Activated naive CD8-positive, alpha-beta T cell treated with anti-CD3 and anti-CD28 coated beads, Interleukin-2, amount 50 U/mL, for 16 hours (primary cell): ENCODE results near the gene GALNT17.

Experiments
- DNase-seq: peaks from one replicate; pipeline ENCODE4 v3.0.0-alpha.2; 2020; ENCODE audit warnings: low read depth, low spot score

Gene GALNT17

GRCh38 chr7:71334541-71334940, 202.6 kb downstream of the GALNT17 start:
- no peak for DNase-seq

DNA sequence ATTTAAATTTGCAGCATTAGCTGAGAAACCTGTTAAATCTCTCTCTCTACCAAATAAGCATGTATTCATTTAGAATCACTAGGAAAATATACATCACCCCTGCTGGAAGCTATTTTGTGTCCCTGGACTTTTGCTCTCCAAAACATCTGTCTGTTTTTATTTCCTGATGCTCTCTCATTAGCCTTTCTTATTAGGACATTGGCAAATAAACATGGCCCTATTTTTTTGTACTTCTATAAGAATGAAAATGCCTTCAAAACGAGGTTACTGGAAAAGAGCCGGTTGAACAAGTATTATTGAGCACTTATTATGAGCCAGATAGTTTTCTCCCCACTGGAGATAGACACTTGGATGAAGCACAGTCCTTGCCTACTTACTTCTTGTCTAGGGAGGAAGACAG, 206.9 kb downstream of the GALNT17 start:
- DNase-seq, result no peak

DNA sequence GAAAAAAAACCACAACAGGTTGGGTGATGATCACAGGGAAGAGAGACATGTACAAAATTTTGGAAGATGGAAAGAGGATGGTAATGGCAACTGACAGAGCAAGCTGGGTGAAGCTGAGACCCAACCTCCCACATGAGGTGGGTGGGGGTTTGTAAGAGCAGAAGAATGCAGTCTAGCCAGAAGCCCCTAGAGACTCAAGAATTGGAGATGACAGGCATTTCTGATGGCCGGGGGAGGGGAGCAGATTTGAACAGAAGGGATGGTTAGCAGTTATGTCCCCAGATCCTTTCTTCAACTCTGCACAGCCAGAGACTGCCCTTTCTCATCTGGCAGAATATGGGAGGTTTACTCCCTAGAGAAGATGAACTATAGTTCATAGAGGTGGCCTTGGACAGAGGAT, 208.0 kb downstream of the GALNT17 start:
- no peak for DNase-seq

DNA sequence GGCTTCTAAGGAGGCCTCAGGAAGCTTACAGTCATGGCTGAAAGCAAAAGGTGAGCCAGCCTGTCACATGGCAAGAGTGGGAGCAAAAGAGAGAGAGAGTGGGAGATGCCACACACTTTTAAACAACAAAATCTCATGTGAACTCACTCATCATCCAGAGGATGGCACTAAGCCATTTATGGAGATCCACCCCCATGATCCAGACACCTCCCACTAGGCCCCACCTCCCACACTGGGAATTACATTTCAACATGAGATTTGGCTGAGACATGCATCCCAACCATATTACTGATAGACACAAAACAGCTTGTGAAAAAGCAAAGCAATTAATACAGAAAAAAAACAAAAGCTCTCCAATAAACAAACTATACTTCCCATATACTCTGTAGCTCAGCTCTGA, 210.3 kb downstream of the GALNT17 start:
- DNase-seq, result no peak

DNA sequence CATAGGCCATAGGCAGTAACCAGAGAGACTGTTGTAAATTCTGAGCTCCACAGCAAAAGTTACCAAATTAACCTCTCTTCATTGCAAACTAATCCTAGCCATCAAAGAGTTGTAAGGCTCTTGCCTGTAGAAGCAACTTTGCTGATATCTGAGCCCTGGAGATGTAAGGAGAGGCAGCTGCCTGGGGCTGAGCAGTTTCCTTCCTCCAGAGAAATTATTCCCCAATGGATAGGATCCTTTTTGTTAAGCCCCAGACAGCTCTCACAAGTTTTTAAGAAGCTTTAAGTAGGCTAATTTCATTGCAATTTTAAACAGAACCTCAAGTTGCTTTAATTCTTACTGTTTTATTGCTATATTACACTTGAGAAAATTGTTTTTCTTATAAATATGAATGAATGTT, 211.1 kb downstream of the GALNT17 start:
- DNase-seq, result no peak

DNA sequence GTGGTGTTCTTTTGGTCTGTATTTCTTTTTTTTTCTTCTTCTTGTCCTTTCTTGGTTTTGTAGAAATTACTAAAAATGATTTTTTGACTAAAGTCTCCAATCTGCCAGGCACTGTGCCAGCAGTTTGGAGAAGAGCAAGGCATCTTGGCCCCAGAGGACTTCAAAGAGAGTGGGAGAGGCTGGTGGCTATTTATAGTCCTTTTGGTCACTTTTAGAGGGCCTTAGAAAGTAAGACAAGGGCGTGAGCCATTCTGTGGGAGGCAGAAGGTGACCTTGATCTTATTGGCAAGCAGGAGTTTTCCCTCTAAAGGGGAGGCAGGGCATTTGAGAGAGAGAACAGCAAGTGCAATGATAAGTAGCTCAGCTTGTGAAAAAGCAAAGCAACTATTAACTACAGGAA, 211.9 kb downstream of the GALNT17 start:
- no peak for DNase-seq

- no peak for DNase-seq
Measured at GRCh38 chr7:71345117-71345884, 213.4 kb downstream of the GALNT17 start.

DNA sequence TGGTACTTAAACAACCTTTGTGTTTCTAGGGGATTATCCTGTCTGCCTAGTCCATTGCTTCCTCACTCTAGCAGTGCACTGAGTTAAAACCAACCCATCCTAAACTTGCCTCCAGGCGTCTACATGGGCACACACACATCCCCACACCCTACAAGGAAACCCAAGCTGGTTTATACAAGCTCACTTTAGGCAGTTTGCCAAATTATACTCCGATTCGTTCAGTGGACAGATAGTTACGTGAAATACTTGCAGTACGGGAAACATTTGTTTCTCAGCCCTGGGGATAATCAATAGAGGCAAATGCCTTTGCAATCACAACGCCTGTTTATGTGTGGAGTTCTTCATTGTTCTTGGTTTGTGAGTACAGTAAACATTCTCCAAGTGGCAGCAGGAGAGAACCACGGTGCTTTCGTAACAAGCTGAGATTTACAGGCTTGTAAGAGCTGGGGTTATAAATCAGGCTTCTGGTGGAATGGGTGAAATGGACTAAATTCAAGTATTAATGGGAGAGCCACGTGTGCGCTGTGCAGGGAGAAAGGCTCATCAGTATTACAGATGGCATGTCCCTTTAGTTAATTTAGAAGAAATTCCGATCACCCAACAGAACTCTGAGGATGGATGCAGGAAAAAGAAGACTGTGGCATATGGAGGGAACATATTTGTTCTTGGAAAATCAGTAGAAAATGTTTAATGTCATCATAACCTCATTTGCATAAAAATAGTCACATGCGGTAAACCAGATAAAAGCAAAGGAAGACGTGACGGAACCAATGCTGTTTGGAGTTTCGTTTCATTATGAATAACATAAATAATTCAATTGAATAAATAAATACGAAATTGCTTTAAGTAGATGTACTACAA, 217.1 kb downstream of the GALNT17 start:
- no peak for DNase-seq

DNA sequence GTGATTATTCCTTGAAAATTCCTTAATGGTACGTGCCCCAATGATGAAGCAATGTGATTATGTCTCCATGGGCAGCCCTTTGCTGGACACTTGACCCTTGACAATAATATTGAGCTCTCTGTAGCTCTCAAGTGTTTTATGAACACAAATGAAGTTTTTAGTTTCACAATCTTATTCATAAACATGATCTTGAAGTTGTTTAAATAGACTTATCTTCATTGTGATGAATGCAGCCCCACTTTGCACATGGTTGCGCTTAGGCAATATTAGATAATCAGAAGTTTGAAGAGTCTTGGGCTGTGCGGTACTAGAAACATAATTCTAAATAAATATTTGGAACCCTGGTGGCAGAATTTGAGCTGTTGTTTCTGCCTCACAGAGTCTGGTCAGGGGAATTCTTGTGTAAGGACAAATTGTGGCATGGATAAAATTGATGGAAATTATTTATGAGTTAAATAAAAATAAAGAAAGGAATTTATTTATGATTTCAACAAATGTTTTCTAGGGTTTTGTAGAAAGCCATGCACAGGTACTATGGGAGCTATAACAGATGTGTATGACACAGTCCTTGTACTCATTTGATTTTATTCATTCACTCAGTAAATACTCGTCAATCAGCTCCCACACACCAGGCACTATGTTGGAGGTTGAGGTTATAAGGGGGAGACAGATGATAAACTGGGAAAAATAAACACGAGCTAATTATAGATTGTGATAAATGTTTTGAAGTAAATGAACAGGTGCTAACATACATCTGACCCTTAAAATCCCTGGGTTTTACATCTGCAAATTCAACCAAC, 217.9 kb downstream of the GALNT17 start:
- no peak for DNase-seq

- DNase-seq, result no peak
Measured at GRCh38 chr7:71350680-71351079, 218.7 kb downstream of the GALNT17 start.

DNA sequence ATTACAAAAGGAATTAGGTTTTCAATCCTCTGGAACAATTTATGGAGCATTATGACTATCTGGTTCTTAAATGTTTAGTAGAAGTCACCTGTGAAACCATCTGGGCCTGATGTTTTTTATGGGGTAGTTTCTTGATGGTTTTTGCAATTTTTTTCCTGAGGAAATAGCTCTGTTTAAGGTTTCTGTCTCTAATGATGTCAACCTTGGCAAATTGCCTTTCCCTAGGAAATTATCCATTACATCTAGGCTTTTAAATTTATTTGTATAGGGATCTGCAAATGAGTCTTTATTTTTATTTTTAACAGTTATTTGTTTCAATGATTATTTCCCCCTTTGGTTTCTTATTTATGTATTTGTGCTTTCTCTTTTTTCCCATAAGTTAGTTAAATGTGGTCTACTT, 222.8 kb downstream of the GALNT17 start:
- DNase-seq, result no peak

- DNase-seq, result no peak
Measured at GRCh38 chr7:71361451-71362032, 229.6 kb downstream of the GALNT17 start.

DNA sequence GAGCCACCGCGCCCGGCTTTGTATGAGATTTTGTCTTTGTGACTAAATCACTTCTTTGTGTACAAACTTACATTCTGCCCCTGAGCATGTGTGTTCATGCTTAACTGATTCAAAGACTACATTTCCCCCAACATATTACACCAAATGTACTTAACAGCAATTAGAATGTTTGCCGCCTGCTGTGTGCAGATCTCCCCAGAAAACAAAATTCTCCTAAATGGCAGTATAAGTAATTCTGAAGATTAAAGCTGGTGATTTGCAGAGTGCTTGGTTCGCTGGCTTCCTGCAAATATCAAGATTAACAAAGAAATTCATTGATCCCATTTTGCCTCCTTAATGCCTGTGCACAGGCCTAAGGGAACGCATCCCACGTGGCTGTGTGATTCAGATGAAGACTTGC, 230.3 kb downstream of the GALNT17 start:
- DNase-seq, result no peak

DNA sequence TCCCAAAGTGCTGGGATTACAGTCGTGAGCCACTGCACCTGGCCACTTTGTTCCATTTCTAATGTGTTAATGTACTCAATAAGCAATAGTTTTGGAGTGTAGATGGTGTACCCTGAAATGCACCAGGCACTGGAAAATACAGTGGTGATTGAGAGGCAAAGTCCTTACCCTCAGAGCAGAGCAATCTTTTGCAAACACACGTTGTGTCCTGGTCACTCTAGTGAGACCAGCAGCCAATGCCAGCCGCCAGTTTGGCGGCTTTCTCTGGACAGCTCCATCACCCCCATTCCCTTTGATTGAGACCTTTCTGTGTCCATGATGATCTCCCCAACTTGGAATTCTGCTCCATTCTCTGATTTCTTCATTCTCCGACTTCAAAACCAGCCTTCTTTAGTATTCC, 231.3 kb downstream of the GALNT17 start:
- DNase-seq, result no peak

- no peak for DNase-seq
Measured at GRCh38 chr7:71363627-71364026, 231.7 kb downstream of the GALNT17 start.

GRCh38 chr7:71364551-71364950, 232.6 kb downstream of the GALNT17 start:
- no peak for DNase-seq

GRCh38 chr7:71372991-71373390, 241.0 kb downstream of the GALNT17 start:
- no peak for DNase-seq

GRCh38 chr7:71377062-71377461, 245.1 kb downstream of the GALNT17 start:
- DNase-seq, result no peak

GRCh38 chr7:71377469-71377868, 245.5 kb downstream of the GALNT17 start:
- DNase-seq, result no peak

GRCh38 chr7:71384094-71384493, 252.2 kb downstream of the GALNT17 start:
- DNase-seq, result no peak

DNA sequence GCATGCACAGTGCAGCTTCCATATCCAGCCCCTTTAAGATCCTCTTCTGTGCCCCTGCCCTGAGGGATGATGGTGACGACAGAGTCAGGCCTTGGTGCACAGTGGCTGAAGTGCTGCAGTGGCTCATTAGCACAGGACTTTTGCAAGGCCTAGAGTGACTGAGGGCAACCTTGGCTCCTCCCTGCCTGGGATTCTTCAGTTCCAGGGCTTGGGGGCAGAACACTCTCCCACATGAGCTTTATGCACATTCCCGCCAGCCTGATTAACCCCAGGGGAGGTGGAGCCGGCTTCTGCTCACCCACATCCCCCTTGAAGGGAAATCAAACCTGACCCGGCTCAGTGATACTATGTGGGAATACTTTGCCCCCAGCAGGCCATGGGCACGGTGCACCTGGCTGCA, 253.4 kb downstream of the GALNT17 start:
- no peak for DNase-seq
